GM12878 (cell line): Measurements from ENCODE around the gene OOSP3. TPM values are rescaled to one million over a fixed set of nuclear protein-coding genes. Genes with fewer than 3 reads are reported as not detected.

Source experiments
- KLF5 ChIP-seq: fragments of 450-650 bp; IDR thresholded peaks from 2 replicates; pipeline ENCODE4 v1.6.1; 2014; ENCODE audit warnings: mild to moderate bottlenecking; ENCODE audit not compliant: partially characterized antibody
- PBX3 ChIP-seq: IDR thresholded peaks from 2 replicates; pipeline ENCODE4 v1.6.1; 2011; ENCODE audit warnings: mild to moderate bottlenecking, low read depth, low read length, moderate library complexity; ENCODE audit not compliant: insufficient replicate concordance
- SKIL ChIP-seq: fragments of 450-650 bp; IDR thresholded peaks from 2 replicates; pipeline ENCODE4 v1.6.1; 2017; ENCODE audit warnings: mild to moderate bottlenecking, low read depth, inconsistent platforms; ENCODE audit not compliant: poor library complexity, severe bottlenecking
- SMAD5 ChIP-seq: IDR thresholded peaks from 2 replicates; pipeline ENCODE4 v1.6.1; 2016; ENCODE audit warnings: antibody characterized with exemption, low read depth
- STAT1 ChIP-seq: fragments of 450-650 bp; conservative IDR thresholded peaks from 2 replicates; pipeline ENCODE4 v1.6.1; 2014; ENCODE audit warnings: antibody characterized with exemption, mild to moderate bottlenecking
- TCF3 ChIP-seq: IDR thresholded peaks from 2 replicates; pipeline ENCODE4 v1.6.1; 2012; ENCODE audit warnings: low read depth, mild to moderate bottlenecking, low read length, borderline replicate concordance; ENCODE audit not compliant: insufficient read depth
- ZNF592 ChIP-seq: fragments of 450-650 bp; IDR thresholded peaks from 2 replicates; pipeline ENCODE4 v1.6.1; 2017; ENCODE audit warnings: mild to moderate bottlenecking, moderate library complexity
- polyA plus RNA-seq, 11 experiments: library from polyadenylated mRNA; depleted of rRNA in 4 of 11; unstranded in 6 of 11; stranded (reverse) in 5 of 11; fragments of >200 nt; fragmentation: Nextera tagmentation in 4 of 11; fragmentation: Illumina TruSeq in 1 of 11; extraction: Ambion mirVana in 4 of 11; extraction: Trizol in 1 of 11; gene quantifications; 1 replicate in 1 of 11; 2 replicates in 10 of 11; pipeline versions ENCODE4 v1.2.1 to v1.2.3, GENCODE V29; 2011 to 2016; ENCODE audit warnings: inconsistent platforms in 2 of 11, missing spikeins in 2 of 11, low read depth in 1 of 11
- total RNA-seq, 4 experiments: library from RNA; depleted of rRNA in 3 of 4; stranded (reverse); fragments of >200 nt in 3 of 4; fragmentation: Illumina TruSeq in 1 of 4; extraction: Trizol in 1 of 4; gene quantifications; 2 replicates each; pipeline versions ENCODE4 v1.2.1 to v1.2.3, GENCODE V29; 2013 to 2021

The OOSP3 gene
- total and polyA plus RNA-seq, 10 of the 15 experiments (the other 5 are each of a cell fraction or from before 2014, with no cell fraction given): 0.07 TPM; not detected in 9

GRCh38 chr11:59857439-59858434 is 20.8 kb upstream of the OOSP3 start (continued):
- TF ChIP-seq SKIL: no peak
- no peak for TF ChIP-seq TCF3
- no peak for TF ChIP-seq ZNF592
- TF ChIP-seq STAT1: no peak
- TF ChIP-seq KLF5: no peak
- no peak for TF ChIP-seq PBX3
- no peak for TF ChIP-seq SMAD5
